Measurements from ENCODE around the gene ZNF146. TPM values are rescaled to one million over a fixed set of nuclear protein-coding genes. Genes with fewer than 3 reads are reported as not detected.
"Not testable (repeated sequence)": the region's sequence is repeated elsewhere in the genome, so short reads cannot be mapped to it uniquely, and the experiment has no call there.

Gene ZNF146
- total RNA-seq, 1 donor from 2014 or later: 110 TPM

GRCh38 chr19:36183245-36183628 is 31.7 kb upstream of the ZNF146 start:
- H3K27me3 Mint-ChIP-seq: no peaks in the 10 kb centered on the region
- H3K4me1 Mint-ChIP-seq (ENCODE audit: unreplicated experiment): no peaks in the 10 kb centered on the region
- no peak for DNase-seq (ENCODE audit: extremely low spot score, unreplicated experiment)
- H3K27ac Mint-ChIP-seq: no peak overlapping the region
- H3K9me3 Mint-ChIP-seq: no peaks in the 10 kb centered on the region
- H3K36me3 Mint-ChIP-seq: no peaks in the 10 kb centered on the region
- no peak for TF ChIP-seq CTCF (conservative IDR thresholded peaks at IDR 0.05)
- no peak overlapping the region for H3K4me3 Mint-ChIP-seq

- not testable (repeated sequence) for H3K27ac Mint-ChIP-seq, H3K9me3 Mint-ChIP-seq
Observed at GRCh38 chr19:36186722-36187121, 28.2 kb upstream of the ZNF146 start.

GRCh38 chr19:36196249-36196648 is 18.7 kb upstream of the ZNF146 start:
- no peaks in the 10 kb centered on the region for H3K27me3 Mint-ChIP-seq
- no peak for TF ChIP-seq CTCF (conservative IDR thresholded peaks at IDR 0.05)

More at GRCh38 chr19:36186722-36187121, 28.2 kb upstream of the ZNF146 start:
- not testable (repeated sequence) for H3K4me3 Mint-ChIP-seq; H3K36me3 Mint-ChIP-seq; DNase-seq (ENCODE audit: extremely low spot score, unreplicated experiment); H3K4me1 Mint-ChIP-seq (ENCODE audit: unreplicated experiment); H3K27me3 Mint-ChIP-seq

GRCh38 chr19:36198119-36198518 is 16.8 kb upstream of the ZNF146 start:
- TF ChIP-seq CTCF (conservative IDR thresholded peaks at IDR 0.05): no peak
- DNase-seq (ENCODE audit: extremely low spot score, unreplicated experiment): no peak
- no peaks in the 10 kb centered on the region for H3K4me1 Mint-ChIP-seq (ENCODE audit: unreplicated experiment)
- H3K27me3 Mint-ChIP-seq: no peaks in the 10 kb centered on the region
- peaks cover 15% of the 10 kb centered on the region for H3K36me3 Mint-ChIP-seq
- no peaks in the 10 kb centered on the region for H3K9me3 Mint-ChIP-seq
- no peak overlapping the region for H3K4me3 Mint-ChIP-seq
- H3K27ac Mint-ChIP-seq: no peak overlapping the region

More at GRCh38 chr19:36196249-36196648, 18.7 kb upstream of the ZNF146 start:
- Mint-ChIP-seq H3K36me3 (peaks cover 16% of the 10 kb centered on the region), H3K27ac (no peak overlapping the region), H3K4me1 (ENCODE audit: unreplicated experiment) (no peaks in the 10 kb centered on the region), H3K9me3 (no peaks in the 10 kb centered on the region), H3K4me3 (no peak overlapping the region)
- no peak for DNase-seq (ENCODE audit: extremely low spot score, unreplicated experiment)

- no peaks in the 10 kb centered on the region for H3K27me3 Mint-ChIP-seq
- H3K36me3 Mint-ChIP-seq: peaks cover 8% of the 10 kb centered on the region
- H3K27ac Mint-ChIP-seq: no peak overlapping the region
- DNase-seq (ENCODE audit: extremely low spot score, unreplicated experiment): no peak
- H3K4me3 Mint-ChIP-seq: no peak overlapping the region
- H3K9me3 Mint-ChIP-seq: no peaks in the 10 kb centered on the region
- no peak for TF ChIP-seq CTCF (conservative IDR thresholded peaks at IDR 0.05)
- no peaks in the 10 kb centered on the region for H3K4me1 Mint-ChIP-seq (ENCODE audit: unreplicated experiment)
Observed at GRCh38 chr19:36201684-36202083, 13.2 kb upstream of the ZNF146 start.

- Mint-ChIP-seq H3K27me3 (no peaks in the 10 kb centered on the region), H3K4me3 (no peak overlapping the region), H3K4me1 (ENCODE audit: unreplicated experiment) (no peaks in the 10 kb centered on the region), H3K9me3 (no peaks in the 10 kb centered on the region), H3K36me3 (peaks cover 5% of the 10 kb centered on the region), H3K27ac (no peak overlapping the region)
- TF ChIP-seq CTCF (conservative IDR thresholded peaks at IDR 0.05): no peak
- no peak for DNase-seq (ENCODE audit: extremely low spot score, unreplicated experiment)
Observed at GRCh38 chr19:36203293-36203692, 11.6 kb upstream of the ZNF146 start.

Data from type B pancreatic cell (in vitro differentiated cells).